ENCODE measurements around the gene F12.

Gene F12

DNA sequence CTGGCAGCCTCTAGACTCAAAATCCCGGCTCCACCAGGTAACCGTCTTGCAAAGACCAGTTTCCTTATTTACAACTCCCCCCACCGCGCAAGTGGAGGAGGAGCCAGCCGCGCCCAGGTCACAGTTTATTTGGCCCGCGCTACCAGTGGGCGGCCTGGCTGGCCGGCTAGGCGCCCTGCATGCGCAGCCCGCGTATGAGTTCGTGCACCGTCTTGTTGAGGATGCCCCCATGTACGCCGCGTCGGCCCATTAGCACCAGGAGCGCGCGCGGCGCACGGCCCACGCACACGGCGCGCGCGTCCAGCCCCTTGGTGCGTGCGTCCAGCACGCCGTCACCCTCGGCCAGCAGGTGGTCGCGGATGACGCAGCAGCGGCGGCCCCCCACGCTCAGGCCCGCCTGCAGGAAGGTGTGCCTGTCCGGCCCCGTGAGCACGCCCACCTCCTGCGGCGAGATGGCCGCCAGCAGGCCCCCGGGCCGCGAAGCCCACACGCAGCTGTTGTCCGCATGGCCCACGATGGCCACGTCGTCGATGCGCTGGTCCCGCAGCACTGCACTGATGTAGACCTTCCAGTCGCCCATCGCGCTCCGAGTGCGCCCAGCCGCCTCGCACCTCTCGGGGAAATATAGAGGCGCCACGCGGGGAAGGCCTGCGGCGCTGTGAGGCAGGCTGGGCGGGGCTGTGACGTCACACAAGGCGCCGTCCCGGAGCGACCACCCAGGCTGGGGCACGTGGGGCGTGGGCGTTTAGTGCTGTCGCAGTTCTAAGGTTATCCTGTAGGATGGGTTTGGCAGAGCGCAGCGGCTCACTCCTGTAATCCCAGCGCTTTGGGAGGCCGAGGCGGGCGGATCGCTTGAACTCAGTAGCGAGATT lies 9.1 kb downstream of the F12 start, which contains the start of gene PFN3:
TSS of gene PFN3 (minus strand) at position 665 of the 872 bp plus-strand sequence. CDS start at position 580, 85 bp downstream.
- H2AFZ ChIP-seq (ENCODE audit: low read length), result no peak within 1 kb of the TSS
- H3K4me3 ChIP-seq (ENCODE audit: low read depth, low read length, poor library complexity, severe bottlenecking), result no peak within 1 kb of the TSS
- TF ChIP-seq CTCF (IDR thresholded peaks at IDR 0.05; ENCODE audit: low read length), result no peak
- no peak for TF ChIP-seq EZH2 (IDR thresholded peaks at IDR 0.05; ENCODE audit: borderline replicate concordance, low read length)
- H4K20me1 ChIP-seq (ENCODE audit: insufficient read depth, low read length), result no peaks in the 10 kb centered on the region
- no peak within 1 kb of the TSS for H3K27ac ChIP-seq (ENCODE audit: low read depth, low read length, poor library complexity, severe bottlenecking)
- H3K9me2 ChIP-seq (ENCODE audit: low read depth, low read length), result no peaks in the 10 kb centered on the region
- H3K9ac ChIP-seq (ENCODE audit: low read length), result no peak within 1 kb of the TSS
- H3K79me2 ChIP-seq (ENCODE audit: insufficient read depth, low read length), result no peaks in the 10 kb centered on the region
- H3K27me3 ChIP-seq (ENCODE audit: insufficient read depth, low read length), result peaks cover 6% of the 10 kb centered on the region; the same call in 1 of the 2 replicates
- H3K4me1 ChIP-seq (ENCODE audit: insufficient read depth, low read length, severe bottlenecking), result peaks cover 27% of the 10 kb centered on the region
- no peaks in the 10 kb centered on the region for H3F3A ChIP-seq (ENCODE audit: insufficient read depth, low read length)
- H3K4me2 ChIP-seq (ENCODE audit: low read length), result no peak within 1 kb of the TSS
- H3K36me3 ChIP-seq (ENCODE audit: insufficient read depth, low read length), result no peaks in the 10 kb centered on the region
- H3K9me3 ChIP-seq (ENCODE audit: low read length), result no peaks in the 10 kb centered on the region

DNA sequence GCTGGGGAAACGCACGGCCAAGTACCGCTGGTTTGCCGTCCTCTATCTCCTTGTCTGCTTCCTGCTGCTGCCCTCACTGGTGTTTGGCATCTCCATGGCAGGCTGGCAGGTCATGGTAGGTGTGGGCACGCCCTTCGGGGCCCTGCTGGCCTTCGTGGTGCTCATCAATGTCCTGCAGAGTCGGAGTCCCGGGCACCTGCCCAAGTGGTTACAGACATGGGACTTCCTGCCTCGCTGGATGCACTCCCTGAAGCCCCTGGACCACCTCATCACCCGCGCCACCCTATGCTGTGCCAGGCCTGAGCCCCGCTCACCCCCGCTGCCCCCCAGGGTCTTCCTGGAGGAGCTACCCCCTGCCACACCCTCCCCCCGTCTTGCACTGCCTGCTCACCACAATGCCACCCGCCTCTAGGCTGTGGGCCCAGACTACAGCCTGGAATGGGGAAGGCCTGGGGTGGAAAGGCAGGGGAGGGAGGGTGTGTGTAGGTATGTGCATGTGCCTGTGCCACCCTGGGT lies 11.4 kb downstream of the F12 start:
- H3K9ac ChIP-seq (ENCODE audit: low read length), result no peak overlapping the region
- peaks cover 8% of the 10 kb centered on the region for H3K4me1 ChIP-seq (ENCODE audit: insufficient read depth, low read length, severe bottlenecking)
- no peak overlapping the region for H2AFZ ChIP-seq (ENCODE audit: low read length)
- no peaks in the 10 kb centered on the region for H3F3A ChIP-seq (ENCODE audit: insufficient read depth, low read length)
- H3K27me3 ChIP-seq (ENCODE audit: insufficient read depth, low read length), result peaks cover 10% of the 10 kb centered on the region
- TF ChIP-seq EZH2 (IDR thresholded peaks at IDR 0.05; ENCODE audit: borderline replicate concordance, low read length), result no peak
- no peak for TF ChIP-seq CTCF (IDR thresholded peaks at IDR 0.05; ENCODE audit: low read length)
- no peaks in the 10 kb centered on the region for H3K79me2 ChIP-seq (ENCODE audit: insufficient read depth, low read length)
- no peaks in the 10 kb centered on the region for H3K9me3 ChIP-seq (ENCODE audit: low read length)
- no peak overlapping the region for H3K4me2 ChIP-seq (ENCODE audit: low read length)
- no peak overlapping the region for H3K27ac ChIP-seq (ENCODE audit: low read depth, low read length, poor library complexity, severe bottlenecking)
- H4K20me1 ChIP-seq (ENCODE audit: insufficient read depth, low read length), result no peaks in the 10 kb centered on the region
- no peaks in the 10 kb centered on the region for H3K36me3 ChIP-seq (ENCODE audit: insufficient read depth, low read length)
- H3K4me3 ChIP-seq (ENCODE audit: low read depth, low read length, poor library complexity, severe bottlenecking), result no peak overlapping the region
- H3K9me2 ChIP-seq (ENCODE audit: low read depth, low read length), result no peaks in the 10 kb centered on the region

DNA sequence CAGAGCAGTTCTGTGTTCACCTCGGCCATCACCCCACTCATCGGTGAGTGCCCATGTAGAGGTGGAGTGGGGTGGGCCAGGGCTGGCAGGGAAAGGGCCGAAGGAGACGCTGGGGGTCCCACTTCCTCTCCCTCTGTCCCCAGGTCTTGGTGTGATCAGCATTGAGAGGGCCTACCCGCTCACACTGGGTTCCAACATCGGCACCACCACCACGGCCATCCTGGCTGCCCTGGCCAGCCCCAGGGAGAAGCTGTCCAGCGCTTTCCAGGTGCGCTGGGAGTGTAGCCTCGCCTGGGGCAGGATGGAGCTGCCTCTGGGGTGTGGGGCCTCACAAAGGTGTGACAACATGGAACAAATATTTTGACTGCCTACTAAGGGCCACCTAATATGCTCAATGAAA lies 12.6 kb downstream of the F12 start:
- Histone ChIP-seq H3K36me3 (ENCODE audit: insufficient read depth, low read length) (no peaks in the 10 kb centered on the region), H3K4me2 (ENCODE audit: low read length) (no peak overlapping the region), H3K27me3 (ENCODE audit: insufficient read depth, low read length) (peaks cover 5% of the 10 kb centered on the region), H3K79me2 (ENCODE audit: insufficient read depth, low read length) (no peaks in the 10 kb centered on the region), H3K4me1 (ENCODE audit: insufficient read depth, low read length, severe bottlenecking) (no peaks in the 10 kb centered on the region), H3K4me3 (ENCODE audit: low read depth, low read length, poor library complexity, severe bottlenecking) (no peak overlapping the region), H3K27ac (ENCODE audit: low read depth, low read length, poor library complexity, severe bottlenecking) (no peak overlapping the region), H3F3A (ENCODE audit: insufficient read depth, low read length) (no peaks in the 10 kb centered on the region), H3K9ac (ENCODE audit: low read length) (no peak overlapping the region), H4K20me1 (ENCODE audit: insufficient read depth, low read length) (no peaks in the 10 kb centered on the region), H2AFZ (ENCODE audit: low read length) (no peak overlapping the region), H3K9me2 (ENCODE audit: low read depth, low read length) (no peaks in the 10 kb centered on the region), H3K9me3 (ENCODE audit: low read length) (no peaks in the 10 kb centered on the region)
- no peak for TF ChIP-seq CTCF (IDR thresholded peaks at IDR 0.05; ENCODE audit: low read length)
- TF ChIP-seq EZH2 (IDR thresholded peaks at IDR 0.05; ENCODE audit: borderline replicate concordance, low read length), result no peak

Measured in OCI-LY1 (cell line).